ENCODE data around the gene CALCOCO1. TPM values are rescaled to one million over a fixed set of nuclear protein-coding genes. Genes with fewer than 3 reads are reported as not detected.

The CALCOCO1 gene
- total RNA-seq, 2 experiments from 2014 or later, result 23.8 to 27.9 TPM

- no peaks in the 10 kb centered on the region for H3K27me3 Mint-ChIP-seq (ENCODE audit: low read depth)
- no peak within 1 kb of the TSS for H3K4me3 Mint-ChIP-seq
- ChIA-PET POLR2A (no interaction called here), CTCF (interaction anchor here (0.5 to 9.4 kb wide), 9 partner anchors 6 to 450 kb away, joined by 3 to 187 read pairs (median 3); no protein-coding TSS in a partner anchor)
- no peaks in the 10 kb centered on the region for H3K9me3 Mint-ChIP-seq (ENCODE audit: insufficient read depth)
- peak; percentile 58 for ATAC-seq
- DNase-seq, result peak; percentile 55
- no peaks in the 10 kb centered on the region for H3K4me1 Mint-ChIP-seq (ENCODE audit: low read depth)
- H3K27ac Mint-ChIP-seq, result peak within 1 kb of the TSS; percentile 51
- H3K36me3 Mint-ChIP-seq (ENCODE audit: low read depth), result peaks cover 2% of the 10 kb centered on the region
Measured at GRCh38 chr12:53751336-53752191, 24.3 kb upstream of the CALCOCO1 start, which contains the start of gene CISTR. TSS of gene CISTR (minus strand) at chr12:53751979.

DNA sequence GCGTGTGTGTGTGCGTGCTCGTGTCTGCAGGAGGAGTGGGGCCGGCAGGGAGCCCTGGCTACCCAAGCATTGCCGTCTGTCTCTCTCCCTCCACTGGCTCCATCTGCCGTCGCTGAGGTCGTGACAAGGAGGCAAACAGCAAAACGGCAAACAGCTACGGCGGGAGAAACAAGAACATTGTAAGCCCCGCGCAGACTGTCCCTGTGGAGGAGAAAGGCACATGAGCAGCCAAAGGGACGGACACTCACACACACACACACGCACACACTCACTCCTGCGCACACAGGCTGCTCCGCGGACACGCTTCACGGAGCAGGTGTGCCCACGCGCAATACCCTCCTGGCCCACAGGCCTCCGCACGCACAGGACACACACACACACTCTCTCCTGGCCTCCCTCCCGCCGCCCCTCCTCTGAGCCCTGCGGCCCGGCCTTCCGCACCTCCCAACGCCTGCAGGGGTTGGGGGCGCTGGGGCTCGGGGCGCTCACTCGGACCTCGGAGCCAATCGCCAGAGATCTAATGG lies 23.6 kb upstream of the CALCOCO1 start:
- no peak for DNase-seq
- Mint-ChIP-seq H3K4me3 (no peak overlapping the region), H3K36me3 (ENCODE audit: low read depth) (peaks cover 2% of the 10 kb centered on the region), H3K27me3 (ENCODE audit: low read depth) (no peaks in the 10 kb centered on the region), H3K9me3 (ENCODE audit: insufficient read depth) (no peaks in the 10 kb centered on the region), H3K27ac (no peak overlapping the region), H3K4me1 (ENCODE audit: low read depth) (peaks cover 3% of the 10 kb centered on the region)
- ChIA-PET CTCF (interaction anchor here (1.0 to 4.9 kb wide), 5 partner anchors 14 to 451 kb away, joined by 3 to 16 read pairs (median 3); no protein-coding TSS in a partner anchor), POLR2A (interaction anchor here (0.6 kb wide), 1 partner anchor 14 kb away, joined by 3 read pairs; no protein-coding TSS in a partner anchor)
- peak; percentile 34 for ATAC-seq

DNA sequence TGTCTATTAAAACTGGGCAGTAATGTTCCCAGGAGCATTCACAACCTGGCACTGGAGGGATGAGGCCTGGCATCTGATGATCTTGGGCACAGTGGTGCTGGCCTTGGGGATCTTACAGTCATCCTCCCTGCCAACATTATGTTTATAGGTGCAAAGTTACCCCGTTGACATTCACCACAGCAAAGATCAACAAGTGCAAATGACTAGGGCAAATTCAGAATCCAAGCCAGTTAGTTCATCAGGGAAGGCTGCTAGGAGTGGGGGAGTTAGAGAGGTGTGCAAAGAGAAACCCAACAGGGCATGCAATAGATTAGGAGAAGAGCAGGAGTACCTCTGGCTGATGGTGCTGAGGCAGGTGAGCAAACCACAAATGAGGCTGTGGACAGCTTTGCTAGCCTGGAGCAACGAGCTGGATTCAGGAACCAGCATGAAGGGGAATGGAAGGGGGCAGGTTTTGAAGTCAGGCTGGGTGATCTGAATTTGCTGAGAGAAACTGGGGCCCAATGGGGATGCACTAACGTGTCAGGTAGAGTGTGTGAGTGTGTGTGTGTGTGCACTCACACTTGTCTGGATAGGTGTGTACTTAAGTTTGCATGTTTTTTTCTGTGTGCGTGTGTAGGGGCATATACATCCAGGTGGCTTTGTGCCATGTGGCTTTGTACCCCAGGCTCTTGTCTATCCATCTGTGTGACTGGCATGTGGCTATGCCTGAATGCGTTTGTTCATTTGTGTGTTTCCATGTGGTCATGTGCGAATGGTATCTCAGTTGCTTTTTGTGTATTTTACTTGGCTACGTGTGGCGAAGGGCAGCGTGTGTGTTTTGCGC lies 22.9 kb upstream of the CALCOCO1 start:
- peaks cover 6% of the 10 kb centered on the region for H3K27me3 Mint-ChIP-seq (ENCODE audit: low read depth)
- H3K9me3 Mint-ChIP-seq (ENCODE audit: insufficient read depth), result no peaks in the 10 kb centered on the region
- peaks cover 2% of the 10 kb centered on the region for H3K36me3 Mint-ChIP-seq (ENCODE audit: low read depth)
- CTCF ChIA-PET, result interaction anchor here (4.9 kb wide), 1 partner anchor 48 kb away, joined by 16 read pairs; no protein-coding TSS in a partner anchor
- no peak overlapping the region for H3K27ac Mint-ChIP-seq
- ATAC-seq (no peak), DNase-seq (no peak)
- POLR2A ChIA-PET, result interaction anchor here (0.6 kb wide), 1 partner anchor 14 kb away, joined by 3 read pairs; no protein-coding TSS in a partner anchor
- no peak overlapping the region for H3K4me3 Mint-ChIP-seq
- peaks cover 3% of the 10 kb centered on the region for H3K4me1 Mint-ChIP-seq (ENCODE audit: low read depth)

GRCh38 chr12:53748072-53748840 lies 21.0 kb upstream of the CALCOCO1 start:
- DNase-seq, result no peak
- H3K9me3 Mint-ChIP-seq (ENCODE audit: insufficient read depth), result no peaks in the 10 kb centered on the region
- H3K4me1 Mint-ChIP-seq (ENCODE audit: low read depth), result peaks cover 3% of the 10 kb centered on the region
- H3K36me3 Mint-ChIP-seq (ENCODE audit: low read depth), result peaks cover 2% of the 10 kb centered on the region
- CTCF ChIA-PET, result interaction anchor here (0.9 to 10.2 kb wide), 13 partner anchors 8 to 204 kb away, joined by 3 to 342 read pairs (median 23); partner anchors contain the start of genes ATP5MC2, CALCOCO1 and CISTR
- H3K27me3 Mint-ChIP-seq (ENCODE audit: low read depth), result peaks cover 20% of the 10 kb centered on the region
- POLR2A ChIA-PET, result interaction anchor here (1.4 kb wide), 1 partner anchor 15 kb away, joined by 3 read pairs; no protein-coding TSS in a partner anchor
- H3K4me3 Mint-ChIP-seq, result no peak overlapping the region
- no peak for ATAC-seq
- no peak overlapping the region for H3K27ac Mint-ChIP-seq

DNA sequence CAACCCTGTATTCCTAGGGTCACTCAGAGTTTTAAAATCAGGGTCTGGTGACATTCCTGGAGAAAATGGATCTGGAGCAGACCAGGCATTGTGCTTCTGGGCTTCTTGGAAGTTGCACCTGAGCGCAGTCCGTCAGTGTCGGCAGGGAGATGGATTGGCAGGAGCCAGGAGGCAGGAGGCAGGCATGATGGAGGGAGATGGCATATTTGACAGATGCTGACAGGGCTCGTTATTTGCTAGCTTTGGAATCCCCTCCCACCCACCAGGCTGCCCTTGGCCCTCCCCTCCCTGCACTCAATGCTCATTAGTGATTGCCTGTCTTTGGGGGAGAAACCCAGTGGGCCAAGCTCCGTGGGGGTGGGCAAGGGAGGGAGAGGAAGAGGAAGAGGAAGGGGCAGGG lies 19.8 kb upstream of the CALCOCO1 start:
- H3K4me3 Mint-ChIP-seq, result no peak overlapping the region
- ChIA-PET POLR2A (interaction anchor here (0.5 kb wide), 1 partner anchor 95 kb away, joined by 3 read pairs; no protein-coding TSS in a partner anchor), CTCF (interaction anchor here (0.6 to 10.2 kb wide), 29 partner anchors 9 to 750 kb away, joined by 3 to 342 read pairs (median 4); partner anchors contain the start of genes ATF7, ATP5MC2, CALCOCO1 and CISTR)
- H3K9me3 Mint-ChIP-seq (ENCODE audit: insufficient read depth), result no peaks in the 10 kb centered on the region
- peaks cover 2% of the 10 kb centered on the region for H3K36me3 Mint-ChIP-seq (ENCODE audit: low read depth)
- no peak for DNase-seq
- H3K27ac Mint-ChIP-seq, result no peak overlapping the region
- no peak for ATAC-seq
- peaks cover 29% of the 10 kb centered on the region for H3K27me3 Mint-ChIP-seq (ENCODE audit: low read depth)
- peaks cover 3% of the 10 kb centered on the region for H3K4me1 Mint-ChIP-seq (ENCODE audit: low read depth)

- Mint-ChIP-seq H3K27ac (no peak overlapping the region), H3K27me3 (ENCODE audit: low read depth) (peaks cover 30% of the 10 kb centered on the region), H3K4me1 (ENCODE audit: low read depth) (peaks cover 3% of the 10 kb centered on the region), H3K4me3 (no peak overlapping the region), H3K9me3 (ENCODE audit: insufficient read depth) (no peaks in the 10 kb centered on the region), H3K36me3 (ENCODE audit: low read depth) (peaks cover 2% of the 10 kb centered on the region)
- peak; percentile 78 for ATAC-seq
- ChIA-PET CTCF (interaction anchor here (0.6 to 10.2 kb wide), 37 partner anchors 9 to 751 kb away, joined by 3 to 342 read pairs (median 4); partner anchors contain the start of genes ATF7, ATP5MC2, CALCOCO1 and CISTR), POLR2A (interaction anchor here (0.5 kb wide), 1 partner anchor 94 kb away, joined by 3 read pairs; no protein-coding TSS in a partner anchor)
- DNase-seq, result peak; percentile 92
Measured at GRCh38 chr12:53746592-53747092, 19.4 kb upstream of the CALCOCO1 start.

DNA sequence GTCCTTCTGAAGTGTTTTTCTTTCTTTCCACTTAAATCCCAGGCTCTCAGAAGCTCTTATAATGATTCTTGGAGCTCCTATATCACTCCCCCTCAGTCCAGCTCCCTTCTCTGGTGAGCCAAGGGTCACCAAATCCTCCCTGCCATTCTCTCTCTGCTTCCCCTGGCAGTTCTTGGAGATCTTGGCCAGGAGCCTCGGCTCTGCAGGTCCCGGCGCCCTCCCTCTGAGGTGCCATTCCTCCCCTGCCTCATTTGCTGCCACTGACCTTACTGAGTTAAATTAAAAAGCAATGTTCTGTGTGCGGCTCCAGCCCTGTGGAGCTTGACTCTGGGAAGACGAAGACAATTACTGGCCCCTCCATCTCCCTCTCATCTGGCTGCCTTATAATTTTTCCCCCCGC lies 17.5 kb upstream of the CALCOCO1 start:
- peaks cover 30% of the 10 kb centered on the region for H3K27me3 Mint-ChIP-seq (ENCODE audit: low read depth)

DNA sequence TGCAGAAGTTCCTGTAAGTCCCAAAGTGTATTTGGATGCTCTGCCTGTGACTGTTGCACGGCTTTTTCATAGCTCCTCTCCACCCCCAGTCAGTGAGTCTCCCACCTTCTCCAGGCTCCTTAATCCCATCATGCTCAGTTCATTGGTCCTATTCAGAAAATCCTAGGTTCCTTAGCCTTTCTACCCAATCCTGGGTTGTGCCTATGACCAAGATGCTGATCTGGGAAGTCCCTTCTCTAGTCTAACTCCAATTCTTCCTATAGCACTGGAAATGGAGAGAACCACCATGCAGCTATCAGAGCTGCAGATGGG lies 16.8 kb upstream of the CALCOCO1 start:
- Mint-ChIP-seq H3K27ac (no peak overlapping the region), H3K9me3 (ENCODE audit: insufficient read depth) (no peaks in the 10 kb centered on the region), H3K4me1 (ENCODE audit: low read depth) (peaks cover 7% of the 10 kb centered on the region), H3K4me3 (no peak overlapping the region), H3K27me3 (ENCODE audit: low read depth) (peaks cover 35% of the 10 kb centered on the region), H3K36me3 (ENCODE audit: low read depth) (no peaks in the 10 kb centered on the region)
- POLR2A ChIA-PET, result interaction anchor here (1.0 to 1.1 kb wide), 2 partner anchors 18 to 249 kb away, joined by 3 to 5 read pairs; no protein-coding TSS in a partner anchor
- no peak for ATAC-seq
- CTCF ChIA-PET, result interaction anchor here (0.7 to 10.2 kb wide), 30 partner anchors 12 to 1972 kb away, joined by 3 to 342 read pairs (median 6); partner anchors contain the start of genes ATP5MC2, BLOC1S1, CALCOCO1 and CISTR
- no peak for DNase-seq

More for the DNA sequence above, 17.5 kb upstream of the CALCOCO1 start:
- ChIA-PET CTCF (interaction anchor here (1.0 to 10.2 kb wide), 16 partner anchors 11 to 201 kb away, joined by 3 to 342 read pairs (median 11); partner anchors contain the start of genes ATP5MC2, CALCOCO1 and CISTR), POLR2A (interaction anchor here (1.0 to 1.4 kb wide), 3 partner anchors 12 to 250 kb away, joined by 3 to 5 read pairs (median 3); no protein-coding TSS in a partner anchor)
- H3K9me3 Mint-ChIP-seq (ENCODE audit: insufficient read depth), result no peaks in the 10 kb centered on the region
- ATAC-seq, result no peak
- H3K27ac Mint-ChIP-seq, result no peak overlapping the region
- DNase-seq, result no peak
- H3K4me1 Mint-ChIP-seq (ENCODE audit: low read depth), result peaks cover 3% of the 10 kb centered on the region
- no peak overlapping the region for H3K4me3 Mint-ChIP-seq
- H3K36me3 Mint-ChIP-seq (ENCODE audit: low read depth), result no peaks in the 10 kb centered on the region

DNA sequence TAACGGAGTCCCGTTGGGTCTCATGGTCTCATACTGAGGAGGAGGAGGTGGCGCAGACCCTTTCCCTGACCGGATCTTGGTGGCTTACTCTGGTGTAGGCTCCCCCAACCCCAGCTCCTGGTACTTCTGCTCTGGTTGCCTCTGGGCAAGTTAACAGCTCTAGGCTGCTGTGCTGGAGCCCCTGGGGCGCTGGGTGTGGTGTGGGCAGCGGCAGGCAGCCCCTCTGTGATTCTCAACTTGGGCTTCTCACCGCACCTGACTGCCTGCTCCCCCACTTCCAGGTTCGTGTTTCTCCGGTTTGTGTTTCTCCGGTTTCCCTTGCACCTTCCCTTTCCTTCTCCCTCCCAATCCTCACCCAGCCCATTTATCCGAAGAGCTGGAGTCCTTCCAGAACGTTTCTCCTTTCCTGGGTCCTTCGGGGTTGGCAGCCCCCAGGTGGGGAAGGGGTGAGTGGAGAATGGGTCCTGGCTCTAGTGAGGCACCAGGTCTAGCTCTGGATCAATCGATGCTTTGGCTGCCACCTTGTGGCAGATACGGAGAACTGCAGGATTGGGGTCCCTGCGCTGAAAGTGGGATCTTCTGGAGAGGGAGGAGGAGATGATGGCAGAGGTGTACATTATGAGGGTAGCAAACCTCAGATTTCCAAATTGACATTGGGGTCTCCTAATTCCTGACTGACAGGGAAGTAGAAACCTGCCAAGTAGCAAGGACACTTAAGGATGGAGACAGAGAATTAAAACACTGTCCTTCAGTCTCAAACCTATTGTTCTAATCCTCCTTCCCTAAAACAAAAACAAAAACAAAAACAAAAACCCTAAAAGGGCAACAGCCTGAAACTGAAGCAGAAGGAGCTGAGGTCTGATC lies 16.2 kb upstream of the CALCOCO1 start:
- Mint-ChIP-seq H3K9me3 (ENCODE audit: insufficient read depth) (no peaks in the 10 kb centered on the region), H3K36me3 (ENCODE audit: low read depth) (no peaks in the 10 kb centered on the region), H3K4me3 (peak overlapping the region; percentile 39), H3K4me1 (ENCODE audit: low read depth) (peaks cover 12% of the 10 kb centered on the region), H3K27ac (no peak overlapping the region), H3K27me3 (ENCODE audit: low read depth) (peaks cover 40% of the 10 kb centered on the region)
- peak; percentile 73 for DNase-seq
- POLR2A ChIA-PET, result interaction anchor here (1.0 to 1.1 kb wide), 2 partner anchors 18 to 248 kb away, joined by 3 to 5 read pairs; no protein-coding TSS in a partner anchor
- peak; percentile 69 for ATAC-seq
- CTCF ChIA-PET, result interaction anchor here (0.6 to 10.2 kb wide), 31 partner anchors 11 to 1973 kb away, joined by 3 to 342 read pairs (median 6); partner anchors contain the start of genes ATP5MC2, BLOC1S1, CALCOCO1 and CISTR
